Chondrocyte (in vitro differentiated cells): ENCODE data around the gene RBM39. TPM values are rescaled to one million over a fixed set of nuclear protein-coding genes. Genes with fewer than 3 reads are reported as not detected.
"Not testable (repeated sequence)": the region's sequence is repeated elsewhere in the genome, so short reads cannot be mapped to it uniquely, and the experiment has no call there.

Experiments
- DNase-seq: peaks from one replicate; pipeline ENCODE4 v3.0.0; 2021; ENCODE audit warnings: mixed read lengths, low spot score
- H3K27ac Mint-ChIP-seq: one replicate; pipeline ENCODE4 v1.8.0; 2021; ENCODE audit warnings: mild to moderate bottlenecking, moderate library complexity, mixed read lengths; ENCODE audit not compliant: unreplicated experiment
- H3K27me3 Mint-ChIP-seq: 2 replicates; pipeline ENCODE4 v1.8.0; 2021; ENCODE audit warnings: low read depth, mixed read lengths
- H3K36me3 Mint-ChIP-seq: 2 replicates; pipeline ENCODE4 v1.8.0; 2021; ENCODE audit warnings: low read depth, mixed read lengths
- H3K4me1 Mint-ChIP-seq: 2 replicates; pipeline ENCODE4 v1.8.0; 2021; ENCODE audit warnings: low read depth, mild to moderate bottlenecking, mixed read lengths
- H3K4me3 Mint-ChIP-seq: one replicate; pipeline ENCODE4 v1.8.0; 2021; ENCODE audit warnings: mild to moderate bottlenecking, moderate library complexity, mixed read lengths; ENCODE audit not compliant: unreplicated experiment
- H3K9me3 Mint-ChIP-seq: 2 replicates; pipeline ENCODE4 v1.8.0; 2021; ENCODE audit warnings: low read depth, mixed read lengths
- total RNA-seq: library from RNA; stranded (reverse); gene quantifications from 3 replicates; pipeline ENCODE4 v1.2.1, GENCODE V29; 2021
- TF ChIP-seq, protein P1 (sequence below): fragments of 200-600 bp; sonication (generic); IDR thresholded peaks from 2 replicates; pipeline ENCODE4 v1.5.0; 2021; ENCODE audit warnings: antibody characterized with exemption, mild to moderate bottlenecking, moderate library complexity

Gene RBM39
- total RNA-seq, 1 donor from 2014 or later, result 217 TPM

DNA sequence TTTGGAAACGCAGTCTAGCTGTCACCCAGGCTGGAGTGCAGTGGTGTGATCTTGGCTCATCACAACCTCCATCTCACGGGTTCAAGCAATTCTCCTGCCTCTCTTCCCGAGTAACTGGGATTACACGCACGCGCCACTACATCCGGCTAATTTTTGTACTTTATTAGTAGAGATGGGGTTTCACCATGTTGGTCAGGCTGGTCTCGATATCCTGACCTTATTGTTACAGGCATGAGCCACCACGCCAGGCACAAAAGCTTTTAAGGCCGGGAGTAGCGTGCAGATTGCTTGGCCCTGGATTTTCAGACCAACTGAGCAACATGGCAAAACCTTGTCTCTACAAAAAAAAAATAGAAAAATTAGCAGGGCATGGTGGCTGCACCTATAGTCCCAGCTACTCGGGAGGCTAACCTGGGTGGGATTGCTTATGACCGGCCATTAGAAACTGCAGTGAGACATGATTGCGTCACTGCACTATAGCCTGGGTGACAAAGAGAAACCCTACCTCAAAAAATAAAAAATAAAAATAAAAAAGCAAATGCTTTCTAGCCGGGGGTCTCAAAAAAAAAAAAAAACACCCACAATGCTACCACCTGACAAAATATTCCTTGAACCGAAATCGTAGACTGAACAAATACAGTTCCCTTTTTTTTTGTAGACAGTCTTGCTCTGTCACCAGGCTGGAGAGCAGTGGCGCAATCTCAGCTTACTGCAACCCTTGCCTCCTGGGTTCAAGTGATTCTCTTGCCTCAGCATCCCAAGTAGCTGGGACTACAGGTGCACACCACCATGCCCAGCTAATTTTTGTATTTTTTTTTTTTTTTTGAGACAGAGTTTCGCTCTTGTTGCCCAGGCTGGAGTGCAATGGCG is 15.0 kb downstream of the RBM39 start:
- TF ChIP-seq, protein P1, sequence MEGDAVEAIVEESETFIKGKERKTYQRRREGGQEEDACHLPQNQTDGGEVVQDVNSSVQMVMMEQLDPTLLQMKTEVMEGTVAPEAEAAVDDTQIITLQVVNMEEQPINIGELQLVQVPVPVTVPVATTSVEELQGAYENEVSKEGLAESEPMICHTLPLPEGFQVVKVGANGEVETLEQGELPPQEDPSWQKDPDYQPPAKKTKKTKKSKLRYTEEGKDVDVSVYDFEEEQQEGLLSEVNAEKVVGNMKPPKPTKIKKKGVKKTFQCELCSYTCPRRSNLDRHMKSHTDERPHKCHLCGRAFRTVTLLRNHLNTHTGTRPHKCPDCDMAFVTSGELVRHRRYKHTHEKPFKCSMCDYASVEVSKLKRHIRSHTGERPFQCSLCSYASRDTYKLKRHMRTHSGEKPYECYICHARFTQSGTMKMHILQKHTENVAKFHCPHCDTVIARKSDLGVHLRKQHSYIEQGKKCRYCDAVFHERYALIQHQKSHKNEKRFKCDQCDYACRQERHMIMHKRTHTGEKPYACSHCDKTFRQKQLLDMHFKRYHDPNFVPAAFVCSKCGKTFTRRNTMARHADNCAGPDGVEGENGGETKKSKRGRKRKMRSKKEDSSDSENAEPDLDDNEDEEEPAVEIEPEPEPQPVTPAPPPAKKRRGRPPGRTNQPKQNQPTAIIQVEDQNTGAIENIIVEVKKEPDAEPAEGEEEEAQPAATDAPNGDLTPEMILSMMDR, result no peak
- H3K27me3 Mint-ChIP-seq, result no peaks in the 10 kb centered on the region
- no peaks in the 10 kb centered on the region for H3K9me3 Mint-ChIP-seq
- peaks cover 18% of the 10 kb centered on the region for H3K4me1 Mint-ChIP-seq
- H3K4me3 Mint-ChIP-seq, result no peak overlapping the region
- no peak overlapping the region for H3K27ac Mint-ChIP-seq
- H3K36me3 Mint-ChIP-seq, result peaks cover 42% of the 10 kb centered on the region
- DNase-seq, result no peak

DNA sequence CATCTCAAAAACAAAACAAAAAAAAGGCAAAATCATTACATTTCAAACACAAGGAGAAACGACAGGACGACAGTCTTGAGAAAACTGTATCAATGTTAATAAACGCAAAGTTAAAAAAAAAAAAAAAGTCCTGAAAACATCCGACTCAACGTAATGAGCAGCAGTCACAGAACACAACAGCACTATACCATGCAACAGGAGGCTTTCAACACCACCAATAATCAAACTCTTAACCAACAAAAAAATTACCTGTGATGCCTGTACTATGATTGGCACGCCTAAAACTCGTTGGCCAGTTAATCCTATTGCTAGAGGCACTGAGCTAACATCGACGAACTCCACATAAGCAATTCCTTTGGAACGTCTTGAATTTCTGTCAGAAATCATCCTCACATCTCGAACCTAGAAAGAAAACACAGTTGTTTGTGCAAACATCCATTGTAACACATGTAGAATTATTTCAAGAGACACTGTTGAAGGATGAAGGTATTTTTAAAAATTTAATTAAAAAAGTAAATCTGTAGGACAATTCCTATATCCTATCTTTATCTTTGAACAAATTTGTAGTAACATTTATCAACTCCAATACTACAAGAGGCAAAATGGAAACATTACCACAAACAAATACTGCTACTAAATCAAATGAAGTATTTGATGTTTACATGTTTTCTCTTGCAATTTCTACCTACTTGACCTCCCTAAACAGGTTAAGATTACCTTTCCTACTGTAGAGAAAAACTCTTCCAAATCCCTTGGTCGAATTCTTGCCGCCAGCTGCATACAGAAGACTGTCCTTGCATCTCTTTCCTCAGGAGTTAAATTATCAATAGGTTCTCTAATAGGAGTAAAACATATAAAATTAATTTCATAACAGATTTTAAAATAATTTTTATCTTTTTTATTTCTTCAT is 17.5 kb downstream of the RBM39 start:
- Mint-ChIP-seq H3K4me1 (no peaks in the 10 kb centered on the region), H3K4me3 (no peak overlapping the region), H3K27me3 (no peaks in the 10 kb centered on the region), H3K27ac (no peak overlapping the region), H3K36me3 (peaks cover 47% of the 10 kb centered on the region), H3K9me3 (no peaks in the 10 kb centered on the region)
- TF ChIP-seq, protein P1, result no peak
- DNase-seq, result no peak

DNA sequence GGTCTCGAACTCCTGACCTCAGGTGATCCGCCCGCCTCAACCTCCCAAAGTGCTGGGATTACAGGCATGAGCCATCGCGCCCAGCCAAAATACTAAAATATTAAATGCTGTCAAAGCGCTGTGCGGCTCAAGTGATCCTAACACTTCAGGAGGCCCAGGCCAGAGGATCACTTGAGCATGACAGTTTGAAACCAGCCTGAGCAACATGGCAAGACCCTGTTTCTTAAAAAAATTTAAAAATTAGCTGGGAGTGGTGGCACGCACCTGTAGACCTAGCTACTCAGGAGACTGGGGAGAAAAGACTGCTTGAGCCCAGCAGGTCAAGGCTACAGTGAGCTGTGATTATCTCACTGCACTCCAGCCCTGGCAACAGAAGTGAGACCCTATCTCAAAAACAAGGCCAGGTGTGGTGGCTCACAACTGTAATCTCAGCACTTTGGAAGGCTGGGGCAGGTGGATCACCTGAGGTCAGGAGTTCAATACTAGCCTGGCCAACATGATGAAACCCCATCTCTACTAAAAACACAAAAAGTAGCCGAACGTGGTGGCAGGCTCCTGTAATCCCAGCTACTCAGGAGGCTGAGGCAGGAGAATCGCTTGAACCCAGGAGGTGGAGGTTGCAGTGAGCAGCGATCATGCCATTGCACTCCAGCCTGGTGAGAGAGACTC is 18.3 kb downstream of the RBM39 start:
- not testable (repeated sequence) for H3K27ac Mint-ChIP-seq, H3K9me3 Mint-ChIP-seq, DNase-seq, H3K4me1 Mint-ChIP-seq, H3K27me3 Mint-ChIP-seq, H3K4me3 Mint-ChIP-seq
- peaks cover 50% of the 10 kb centered on the region for H3K36me3 Mint-ChIP-seq

DNA sequence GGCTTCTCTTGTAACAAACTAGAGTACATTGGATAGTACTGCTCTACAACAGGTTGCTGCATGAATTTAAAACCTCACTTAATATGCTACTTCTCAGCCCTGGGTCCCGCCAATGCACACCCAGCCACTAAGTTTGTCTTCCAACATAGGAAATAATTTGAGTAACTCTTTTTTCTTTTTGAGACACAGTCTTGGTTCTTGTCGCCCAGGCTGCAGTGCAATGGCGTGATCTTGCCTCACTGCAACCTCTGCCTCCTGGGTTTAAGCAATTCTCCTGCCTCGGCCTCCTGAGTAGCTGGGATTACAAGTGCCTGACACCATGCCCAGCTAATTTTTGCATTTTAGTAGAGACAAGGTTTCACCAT is 18.8 kb downstream of the RBM39 start:
- peaks cover 50% of the 10 kb centered on the region for H3K36me3 Mint-ChIP-seq

DNA sequence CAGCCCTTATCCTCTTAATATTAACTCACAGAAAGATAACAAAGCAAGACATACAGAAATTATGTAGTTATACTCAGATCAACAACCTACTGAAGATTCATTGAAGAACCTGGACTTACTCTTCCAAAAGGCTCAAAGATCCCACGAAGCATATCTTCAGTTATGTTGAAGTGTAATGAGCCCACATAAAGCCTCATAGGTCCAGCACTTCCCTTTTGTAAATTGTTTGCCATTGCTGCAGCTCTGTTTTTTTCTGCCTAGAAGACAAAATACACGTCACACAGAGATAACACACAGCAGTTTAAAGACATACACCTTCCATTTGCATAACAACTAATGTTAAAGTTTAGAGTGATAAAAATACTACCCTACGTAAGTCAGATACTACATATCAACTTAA is 20.4 kb downstream of the RBM39 start:
- H3K4me3 Mint-ChIP-seq, result no peak overlapping the region
- no peaks in the 10 kb centered on the region for H3K27me3 Mint-ChIP-seq
- no peak overlapping the region for H3K27ac Mint-ChIP-seq
- peaks cover 55% of the 10 kb centered on the region for H3K36me3 Mint-ChIP-seq
- H3K9me3 Mint-ChIP-seq, result no peaks in the 10 kb centered on the region
- H3K4me1 Mint-ChIP-seq, result peaks cover 4% of the 10 kb centered on the region
- DNase-seq, result no peak
- TF ChIP-seq, protein P1, result no peak

More for the DNA sequence above, 18.8 kb downstream of the RBM39 start:
- not testable (repeated sequence) for H3K9me3 Mint-ChIP-seq, H3K27me3 Mint-ChIP-seq, DNase-seq, H3K4me1 Mint-ChIP-seq, H3K4me3 Mint-ChIP-seq, H3K27ac Mint-ChIP-seq

DNA sequence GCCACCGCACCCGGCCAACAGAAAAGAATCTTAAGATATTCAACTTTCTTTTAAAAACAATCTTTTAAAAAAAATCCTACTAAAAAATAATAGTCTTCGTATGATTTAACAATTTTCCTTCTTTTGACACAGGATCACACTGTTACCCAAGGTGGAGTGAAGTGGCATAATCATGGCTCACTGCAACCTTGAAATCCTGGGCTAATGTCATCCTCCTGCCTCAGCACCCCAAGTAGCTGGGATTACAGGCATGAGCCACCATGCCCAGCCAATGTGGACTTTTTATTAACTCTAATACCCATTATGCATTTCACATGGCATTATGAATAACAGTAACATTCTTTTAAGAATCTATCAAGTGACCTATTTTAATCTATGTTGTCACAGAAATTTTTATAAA is 20.8 kb downstream of the RBM39 start:
- peaks cover 53% of the 10 kb centered on the region for H3K36me3 Mint-ChIP-seq
- H3K4me3 Mint-ChIP-seq, result no peak overlapping the region
- DNase-seq, result no peak
- no peaks in the 10 kb centered on the region for H3K27me3 Mint-ChIP-seq
- no peak overlapping the region for H3K27ac Mint-ChIP-seq
- peaks cover 4% of the 10 kb centered on the region for H3K4me1 Mint-ChIP-seq
- no peaks in the 10 kb centered on the region for H3K9me3 Mint-ChIP-seq
- TF ChIP-seq, protein P1, result no peak
